A549 (cell line): ENCODE measurements around the gene FBXO34. TPM values are rescaled to one million over a fixed set of nuclear protein-coding genes. Genes with fewer than 3 reads are reported as not detected.

ENCODE experiments used
- ATAC-seq, 2 experiments: fragments of 200-7000 bp in 1 of 2; fragments of >200 bp in 1 of 2; cut with Nextera tagmentation in 1 of 2; cut with Tn5 transposase in 1 of 2; 3 replicates each; pipeline versions ENCODE4 v1.8.0 to v1.9.1; 2018 to 2020; ENCODE audit warnings: mild to moderate bottlenecking in 1 of 2, moderate library complexity in 1 of 2
- CTCF ChIA-PET: fragments of 300-600 bp; sonication (Branson Sonifier 250); formaldehyde crosslinking; extraction: SDS; loops from one replicate; lab custom pipeline; 2021; ENCODE audit warnings: antibody characterized with exemption, inconsistent platforms; lab: Yijun Ruan, JAX
- POLR2A ChIA-PET: fragments of 350-600 bp; formaldehyde crosslinking; extraction: SDS; loops from one replicate; lab custom pipeline; 2021; ENCODE audit warnings: antibody characterized with exemption, inconsistent platforms; lab: Yijun Ruan, JAX
- DNase-seq, 2 experiments: peaks; one replicate each; pipeline versions ENCODE4 v3.0.0 to v3.0.0-alpha.2; 2011 to 2016; ENCODE audit warnings: low read depth in 1 of 2, low spot score in 1 of 2
- FAIRE-seq: peaks from 2 replicates; lab custom pipeline; 2011; peaks lifted over from hg19 to GRCh38; lab: Jason Lieb, UNC
- H3K27ac ChIP-seq, 2 experiments: fragments of >200 bp; sonication (Bioruptor Twin); formaldehyde crosslinking; 3 replicates each; pipeline ENCODE4 v1.5.1; 2016 to 2017
- H3K4me1 ChIP-seq: fragments of >200 bp; sonication (Bioruptor Twin); formaldehyde crosslinking; 3 replicates; pipeline ENCODE4 v1.6.1; 2016
- H3K4me2 ChIP-seq: fragments of >200 bp; sonication (Bioruptor Twin); formaldehyde crosslinking; 3 replicates; pipeline ENCODE4 v1.6.1; 2016
- H3K4me3 ChIP-seq: fragments of >200 bp; sonication (Bioruptor Twin); formaldehyde crosslinking; 3 replicates; pipeline ENCODE4 v1.5.1; 2016
- H3K9me3 ChIP-seq: fragments of >200 bp; sonication (Bioruptor Twin); formaldehyde crosslinking; 3 replicates; pipeline ENCODE4 v1.6.1; 2016
- BCL3 ChIP-seq: fragments of >200 bp; sonication (Bioruptor Twin); formaldehyde crosslinking; IDR thresholded peaks from 3 replicates; pipeline ENCODE4 v1.6.1; 2016
- CBX2 ChIP-seq: fragments of 200-600 bp; sonication (generic); IDR thresholded peaks from 2 replicates; pipeline ENCODE4 v1.6.1; 2016; ENCODE audit warnings: low read depth, mild to moderate bottlenecking, borderline replicate concordance
- E2F6 ChIP-seq: IDR thresholded peaks from 2 replicates; pipeline ENCODE4 v1.6.1; 2012; ENCODE audit warnings: low read depth, borderline replicate concordance
- ELK1 ChIP-seq: fragments of 150-350 bp; IDR thresholded peaks from 2 replicates; pipeline ENCODE4 v1.6.1; 2014; ENCODE audit warnings: low read depth, mild to moderate bottlenecking, low read length
- ESRRA ChIP-seq: fragments of 150-350 bp; IDR thresholded peaks from 2 replicates; pipeline ENCODE4 v1.6.1; 2014; ENCODE audit warnings: mild to moderate bottlenecking, low read length, borderline replicate concordance
- HDAC2 ChIP-seq: fragments of 200-600 bp; sonication (generic); IDR thresholded peaks from 2 replicates; pipeline ENCODE4 v1.6.1; 2016
- HOXA7 ChIP-seq: fragments of 250-450 bp; sonication (Bioruptor Pico); IDR thresholded peaks from 2 replicates; pipeline ENCODE4 v1.5.0; 2020; ENCODE audit warnings: mild to moderate bottlenecking, moderate library complexity
- MAFK ChIP-seq: fragments of 450-650 bp; IDR thresholded peaks from 2 replicates; pipeline ENCODE4 v1.6.1; 2014; ENCODE audit not compliant: partially characterized antibody
- NFE2L2 ChIP-seq: fragments of 150-350 bp; conservative IDR thresholded peaks from 2 replicates; pipeline ENCODE4 v1.6.1; 2014; ENCODE audit warnings: low read length
- ZC3H11A ChIP-seq: fragments of 450-650 bp; IDR thresholded peaks from 2 replicates; pipeline ENCODE4 v1.6.1; 2014; ENCODE audit warnings: antibody characterized with exemption, mild to moderate bottlenecking
- WGBS: methylation state at CpG from one replicate; pipeline ENCODE4 v1.1.6; 2017; ENCODE audit errors: missing lambda C conversion rate; 5-methylcytosine and 5-hydroxymethylcytosine counted together
- polyA plus RNA-seq, 4 experiments: library from polyadenylated mRNA; depleted of rRNA in 3 of 4; stranded (reverse); fragments of >200 nt; fragmentation: RNase III in 1 of 4; extraction: RNeasy Plus Mini Kit Qiagen cat#74134 plus additional on column Dnase treatment in 1 of 4; gene quantifications; 2 replicates in 3 of 4; 3 replicates in 1 of 4; pipeline ENCODE4 v1.2.3, GENCODE V29; 2011 to 2017
- TF ChIP-seq, protein P1 (sequence below): IDR thresholded peaks from 2 replicates; pipeline ENCODE4 v1.6.1; 2012
- TF ChIP-seq, protein P2 (sequence below): fragments of 250-450 bp; sonication (Bioruptor Pico); IDR thresholded peaks from 2 replicates; pipeline ENCODE4 v1.5.0; 2021; ENCODE audit warnings: mild to moderate bottlenecking, moderate library complexity, borderline replicate concordance
- TF ChIP-seq, protein P3 (sequence below): fragments of >200 bp; sonication (Bioruptor Twin); formaldehyde crosslinking; IDR thresholded peaks from 3 replicates; pipeline ENCODE4 v1.5.1; 2016

Gene FBXO34
- polyA plus RNA-seq, 2 of the 4 experiments (the other 2 are of a cell fraction) = 15.4 to 28.0 TPM

- Histone ChIP-seq H3K9me3 (peaks cover 27% of the 10 kb centered on the region), H3K4me1 (no peaks in the 10 kb centered on the region), H3K4me2 (no peak overlapping the region), H3K27ac (no peak overlapping the region), H3K4me3 (no peak overlapping the region)
- ChIA-PET CTCF (interaction anchor here (1.0 to 1.7 kb wide), 4 partner anchors 10 to 215 kb away, joined by 3 to 6 read pairs (median 3); no protein-coding TSS in a partner anchor), POLR2A (no interaction called here)
- FAIRE-seq (no peak), DNase-seq (no peak), ATAC-seq (no peak)
- TF ChIP-seq MAFK (no peak), ZC3H11A (peak; percentile 83), HDAC2 (no peak), CBX2 (no peak), E2F6 (no peak)
- TF ChIP-seq, protein P1, sequence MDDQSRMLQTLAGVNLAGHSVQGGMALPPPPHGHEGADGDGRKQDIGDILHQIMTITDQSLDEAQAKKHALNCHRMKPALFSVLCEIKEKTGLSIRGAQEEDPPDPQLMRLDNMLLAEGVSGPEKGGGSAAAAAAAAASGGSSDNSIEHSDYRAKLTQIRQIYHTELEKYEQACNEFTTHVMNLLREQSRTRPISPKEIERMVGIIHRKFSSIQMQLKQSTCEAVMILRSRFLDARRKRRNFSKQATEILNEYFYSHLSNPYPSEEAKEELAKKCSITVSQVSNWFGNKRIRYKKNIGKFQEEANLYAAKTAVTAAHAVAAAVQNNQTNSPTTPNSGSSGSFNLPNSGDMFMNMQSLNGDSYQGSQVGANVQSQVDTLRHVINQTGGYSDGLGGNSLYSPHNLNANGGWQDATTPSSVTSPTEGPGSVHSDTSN = no peak
Observed at GRCh38 chr14:55223364-55223763, 47.9 kb upstream of the FBXO34 start.

GRCh38 chr14:55228261-55228660, 43.0 kb upstream of the FBXO34 start:
- 65% methylated on average over 2 of the region's 2 CpGs for WGBS
- ChIA-PET POLR2A (no interaction called here), CTCF (interaction anchor here (1.2 kb wide), 1 partner anchor 8 kb away, joined by 3 read pairs; no protein-coding TSS in a partner anchor)
- Histone ChIP-seq H3K4me1 (no peaks in the 10 kb centered on the region), H3K4me3 (no peak overlapping the region), H3K9me3 (peaks cover 28% of the 10 kb centered on the region), H3K27ac (no peak overlapping the region), H3K4me2 (no peak overlapping the region)
- no peak for ATAC-seq
- TF ChIP-seq HOXA7 (CRISPR knock-in tag) (no peak), BCL3 (no peak), ELK1 (no peak), ESRRA (no peak), ZC3H11A (no peak), NFE2L2 (no peak)
- TF ChIP-seq, protein P2, sequence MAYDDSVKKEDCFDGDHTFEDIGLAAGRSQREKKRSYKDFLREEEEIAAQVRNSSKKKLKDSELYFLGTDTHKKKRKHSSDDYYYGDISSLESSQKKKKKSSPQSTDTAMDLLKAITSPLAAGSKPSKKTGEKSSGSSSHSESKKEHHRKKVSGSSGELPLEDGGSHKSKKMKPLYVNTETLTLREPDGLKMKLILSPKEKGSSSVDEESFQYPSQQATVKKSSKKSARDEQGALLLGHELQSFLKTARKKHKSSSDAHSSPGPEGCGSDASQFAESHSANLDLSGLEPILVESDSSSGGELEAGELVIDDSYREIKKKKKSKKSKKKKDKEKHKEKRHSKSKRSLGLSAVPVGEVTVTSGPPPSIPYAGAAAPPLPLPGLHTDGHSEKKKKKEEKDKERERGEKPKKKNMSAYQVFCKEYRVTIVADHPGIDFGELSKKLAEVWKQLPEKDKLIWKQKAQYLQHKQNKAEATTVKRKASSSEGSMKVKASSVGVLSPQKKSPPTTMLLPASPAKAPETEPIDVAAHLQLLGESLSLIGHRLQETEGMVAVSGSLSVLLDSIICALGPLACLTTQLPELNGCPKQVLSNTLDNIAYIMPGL = no peak
- TF ChIP-seq, protein P3, sequence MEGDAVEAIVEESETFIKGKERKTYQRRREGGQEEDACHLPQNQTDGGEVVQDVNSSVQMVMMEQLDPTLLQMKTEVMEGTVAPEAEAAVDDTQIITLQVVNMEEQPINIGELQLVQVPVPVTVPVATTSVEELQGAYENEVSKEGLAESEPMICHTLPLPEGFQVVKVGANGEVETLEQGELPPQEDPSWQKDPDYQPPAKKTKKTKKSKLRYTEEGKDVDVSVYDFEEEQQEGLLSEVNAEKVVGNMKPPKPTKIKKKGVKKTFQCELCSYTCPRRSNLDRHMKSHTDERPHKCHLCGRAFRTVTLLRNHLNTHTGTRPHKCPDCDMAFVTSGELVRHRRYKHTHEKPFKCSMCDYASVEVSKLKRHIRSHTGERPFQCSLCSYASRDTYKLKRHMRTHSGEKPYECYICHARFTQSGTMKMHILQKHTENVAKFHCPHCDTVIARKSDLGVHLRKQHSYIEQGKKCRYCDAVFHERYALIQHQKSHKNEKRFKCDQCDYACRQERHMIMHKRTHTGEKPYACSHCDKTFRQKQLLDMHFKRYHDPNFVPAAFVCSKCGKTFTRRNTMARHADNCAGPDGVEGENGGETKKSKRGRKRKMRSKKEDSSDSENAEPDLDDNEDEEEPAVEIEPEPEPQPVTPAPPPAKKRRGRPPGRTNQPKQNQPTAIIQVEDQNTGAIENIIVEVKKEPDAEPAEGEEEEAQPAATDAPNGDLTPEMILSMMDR = no peak
- TF ChIP-seq, protein P1 = no peak
- DNase-seq = no peak
- no peak for FAIRE-seq
